Measurements from ENCODE around the gene PIGT. TPM values are rescaled to one million over a fixed set of nuclear protein-coding genes. Genes with fewer than 3 reads are reported as not detected.

Gene PIGT
- total RNA-seq, 1 donor from 2014 or later, result 55.5 TPM

DNA sequence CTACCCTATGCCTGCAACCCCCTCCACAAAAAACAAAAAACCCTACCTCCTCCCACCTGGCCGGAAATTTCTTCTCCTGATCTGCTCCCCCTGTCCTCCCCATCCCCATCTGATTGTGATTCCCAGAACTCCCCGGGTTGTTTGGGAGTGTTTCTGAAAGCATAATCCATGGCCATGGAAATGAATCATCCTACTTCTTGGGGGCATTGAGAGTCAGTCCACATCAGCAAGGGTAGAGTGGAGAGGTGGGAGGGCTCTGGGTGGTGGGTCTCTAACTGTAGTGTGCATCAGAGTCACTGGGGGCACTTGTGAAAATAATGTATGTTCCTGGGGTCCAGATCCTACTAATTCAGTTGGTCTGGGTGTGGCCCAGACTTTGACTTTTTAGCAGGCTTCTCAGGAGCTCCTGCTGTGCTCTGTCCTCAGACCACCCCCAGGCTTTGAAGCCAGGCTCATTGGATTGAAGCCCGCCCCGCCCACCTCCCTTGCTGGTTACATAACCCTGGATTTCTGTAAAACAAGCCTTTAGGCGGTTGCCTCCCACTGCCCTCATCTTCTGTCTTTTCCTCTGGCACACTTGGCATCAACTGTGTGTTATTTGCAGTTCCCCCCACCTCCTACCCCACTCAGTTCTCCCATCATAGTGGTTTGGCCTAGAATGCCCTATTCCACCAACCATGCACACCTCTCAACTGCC is 10.5 kb downstream of the PIGT start:
- Mint-ChIP-seq H3K36me3 (ENCODE audit: unreplicated experiment) (no peaks in the 10 kb centered on the region), H3K9me3 (ENCODE audit: unreplicated experiment) (peaks cover under 1% of the 10 kb centered on the region), H3K27ac (ENCODE audit: unreplicated experiment) (no peak overlapping the region), H3K27me3 (ENCODE audit: unreplicated experiment) (peaks cover 3% of the 10 kb centered on the region), H3K4me1 (ENCODE audit: low read depth, unreplicated experiment) (no peaks in the 10 kb centered on the region), H3K4me3 (ENCODE audit: unreplicated experiment) (no peak overlapping the region)
- TF ChIP-seq CTCF (IDR thresholded peaks at IDR 0.05; ENCODE audit: partially characterized antibody, unreplicated experiment), result no peak
- DNase-seq, result no peak

DNA sequence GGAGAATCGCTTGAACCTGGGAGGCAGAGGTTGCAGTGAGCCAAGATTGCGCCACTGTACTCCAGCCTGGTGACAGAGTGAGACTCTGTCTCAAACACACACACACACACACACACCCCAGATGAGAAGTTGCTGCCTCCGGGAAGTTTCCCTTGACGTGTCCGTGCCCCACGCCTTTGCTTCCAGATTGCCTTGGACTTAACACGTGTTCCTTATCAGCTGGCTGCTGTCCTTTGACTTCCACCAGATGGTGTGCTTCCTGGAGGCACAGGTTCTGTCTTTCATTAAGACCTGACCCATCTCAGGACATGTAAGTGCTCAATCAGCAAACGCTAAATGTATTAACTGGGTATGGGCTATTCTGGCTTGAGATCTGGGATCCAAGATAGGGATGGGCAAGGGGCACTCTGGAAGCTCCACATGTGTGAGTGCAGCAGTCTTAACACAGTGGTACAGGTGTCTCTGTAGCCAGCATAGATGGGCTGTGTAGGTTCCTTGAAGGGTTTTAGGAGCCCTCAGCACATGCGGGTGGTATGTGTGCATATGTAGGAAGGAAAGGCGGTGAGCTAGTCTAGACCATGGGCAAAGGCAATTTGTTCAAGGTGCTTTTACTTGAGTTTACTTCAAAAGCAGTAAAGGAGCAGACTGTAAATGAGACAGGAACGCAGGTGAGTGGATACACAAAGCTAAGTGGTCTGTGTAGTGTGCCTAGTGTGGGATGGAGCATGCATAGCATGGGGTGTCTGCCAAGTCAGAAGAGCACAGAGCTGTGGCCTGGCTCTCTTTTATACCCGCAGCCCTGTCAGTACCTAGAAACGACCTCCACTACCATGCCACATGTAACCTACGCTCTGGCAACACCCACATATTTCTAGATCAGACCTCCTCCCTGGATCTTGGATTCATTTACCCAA is 11.6 kb downstream of the PIGT start:
- DNase-seq, result no peak
- Mint-ChIP-seq H3K4me1 (ENCODE audit: low read depth, unreplicated experiment) (no peaks in the 10 kb centered on the region), H3K27ac (ENCODE audit: unreplicated experiment) (no peak overlapping the region), H3K9me3 (ENCODE audit: unreplicated experiment) (no peaks in the 10 kb centered on the region), H3K36me3 (ENCODE audit: unreplicated experiment) (no peaks in the 10 kb centered on the region), H3K4me3 (ENCODE audit: unreplicated experiment) (no peak overlapping the region), H3K27me3 (ENCODE audit: unreplicated experiment) (peaks cover 3% of the 10 kb centered on the region)
- no peak for TF ChIP-seq CTCF (IDR thresholded peaks at IDR 0.05; ENCODE audit: partially characterized antibody, unreplicated experiment)

GRCh38 chr20:45429618-45430017 is 13.7 kb downstream of the PIGT start:
- Mint-ChIP-seq H3K4me3 (ENCODE audit: unreplicated experiment) (no peak overlapping the region), H3K27ac (ENCODE audit: unreplicated experiment) (no peak overlapping the region), H3K4me1 (ENCODE audit: low read depth, unreplicated experiment) (no peaks in the 10 kb centered on the region), H3K27me3 (ENCODE audit: unreplicated experiment) (peaks cover 3% of the 10 kb centered on the region), H3K9me3 (ENCODE audit: unreplicated experiment) (peaks cover 2% of the 10 kb centered on the region), H3K36me3 (ENCODE audit: unreplicated experiment) (no peaks in the 10 kb centered on the region)
- no peak for TF ChIP-seq CTCF (IDR thresholded peaks at IDR 0.05; ENCODE audit: partially characterized antibody, unreplicated experiment)
- no peak for DNase-seq

DNA sequence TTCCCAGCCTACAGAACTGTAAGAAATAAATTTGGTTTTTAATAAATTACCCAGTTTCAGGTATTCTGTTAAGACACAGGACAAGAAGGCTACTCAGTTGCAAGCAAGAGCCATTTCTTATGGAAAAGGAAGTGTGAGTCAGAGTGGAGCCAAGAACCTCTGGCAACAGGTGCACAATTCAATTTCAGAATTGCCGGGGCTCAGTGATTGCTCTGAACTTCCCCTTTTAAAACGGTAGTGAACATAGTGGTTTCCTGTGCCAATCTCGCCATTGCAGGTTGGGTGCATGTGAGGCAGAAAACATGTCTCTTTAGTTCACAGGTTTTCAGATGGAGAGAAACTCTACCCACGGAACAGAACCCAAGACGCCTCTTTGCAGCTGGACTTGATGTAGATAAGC is 16.4 kb downstream of the PIGT start:
- no peak overlapping the region for H3K4me3 Mint-ChIP-seq (ENCODE audit: unreplicated experiment)
- no peaks in the 10 kb centered on the region for H3K4me1 Mint-ChIP-seq (ENCODE audit: low read depth, unreplicated experiment)
- peaks cover 2% of the 10 kb centered on the region for H3K9me3 Mint-ChIP-seq (ENCODE audit: unreplicated experiment)
- no peak for TF ChIP-seq CTCF (IDR thresholded peaks at IDR 0.05; ENCODE audit: partially characterized antibody, unreplicated experiment)
- H3K27me3 Mint-ChIP-seq (ENCODE audit: unreplicated experiment), result no peaks in the 10 kb centered on the region
- DNase-seq, result no peak
- no peak overlapping the region for H3K27ac Mint-ChIP-seq (ENCODE audit: unreplicated experiment)
- H3K36me3 Mint-ChIP-seq (ENCODE audit: unreplicated experiment), result no peaks in the 10 kb centered on the region

GRCh38 chr20:45433316-45433715 is 17.4 kb downstream of the PIGT start:
- no peak for TF ChIP-seq CTCF (IDR thresholded peaks at IDR 0.05; ENCODE audit: partially characterized antibody, unreplicated experiment)
- Mint-ChIP-seq H3K36me3 (ENCODE audit: unreplicated experiment) (no peaks in the 10 kb centered on the region), H3K4me3 (ENCODE audit: unreplicated experiment) (no peak overlapping the region), H3K9me3 (ENCODE audit: unreplicated experiment) (peaks cover 2% of the 10 kb centered on the region), H3K4me1 (ENCODE audit: low read depth, unreplicated experiment) (no peaks in the 10 kb centered on the region), H3K27ac (ENCODE audit: unreplicated experiment) (no peak overlapping the region), H3K27me3 (ENCODE audit: unreplicated experiment) (no peaks in the 10 kb centered on the region)
- DNase-seq, result no peak
